H1 (cell line): ENCODE results near the gene KCNH5. TPM values are rescaled to one million over a fixed set of nuclear protein-coding genes. Genes with fewer than 3 reads are reported as not detected.

Experiments
- CTCF ChIA-PET: fragments of 300-600 bp; sonication (Branson Sonifier 250); formaldehyde crosslinking; loops from one replicate; lab custom pipeline; 2021; ENCODE audit not compliant: partially characterized antibody; lab: Charles Lee
- POLR2A ChIA-PET: fragments of 300-600 bp; sonication (Branson Sonifier 250); formaldehyde crosslinking; loops from one replicate; lab custom pipeline; 2021; ENCODE audit warnings: inconsistent platforms; ENCODE audit not compliant: partially characterized antibody; lab: Charles Lee
- DNase-seq, 2 experiments: peaks; one replicate each; pipeline versions ENCODE4 v3.0.0 to v3.0.0-alpha.2; 2010 to 2022; ENCODE audit warnings: low spot score in 2 of 2, low read depth in 1 of 2, mixed read lengths in 1 of 2
- FAIRE-seq: peaks from 2 replicates; lab custom pipeline; 2011; peaks lifted over from hg19 to GRCh38; lab: Jason Lieb, UNC
- H2AFZ ChIP-seq: 2 replicates; pipeline ENCODE4 v1.8.1; 2012; ENCODE audit warnings: low read length, inconsistent platforms
- H2AK5ac ChIP-seq: 2 replicates; pipeline ENCODE4 v1.6.1; 2013; ENCODE audit warnings: low read depth, low read length
- H2BK120ac ChIP-seq: replicated peaks from 2 replicates; pipeline ENCODE3; 2013; ENCODE audit warnings: low read depth, low read length, inconsistent platforms
- H2BK12ac ChIP-seq: 2 replicates; pipeline ENCODE4 v1.6.1; 2013; ENCODE audit warnings: low read depth, low read length
- H2BK15ac ChIP-seq: 2 replicates; pipeline ENCODE4 v1.6.1; 2013; ENCODE audit warnings: low read length
- H2BK20ac ChIP-seq: 2 replicates; pipeline ENCODE4 v1.6.1; 2013; ENCODE audit warnings: low read length
- H2BK5ac ChIP-seq: 2 replicates; pipeline ENCODE4 v1.6.1; 2013; ENCODE audit warnings: low read depth, low read length
- H3K14ac ChIP-seq: 2 replicates; pipeline ENCODE4 v1.6.1; 2013; ENCODE audit warnings: inconsistent platforms; ENCODE audit not compliant: insufficient read length
- H3K18ac ChIP-seq: 2 replicates; pipeline ENCODE4 v1.6.1; 2013; ENCODE audit warnings: low read length; ENCODE audit errors: extremely low read depth
- H3K23ac ChIP-seq: 2 replicates; pipeline ENCODE4 v1.6.1; 2013; ENCODE audit warnings: inconsistent platforms; ENCODE audit not compliant: insufficient read length
- H3K23me2 ChIP-seq: 2 replicates; pipeline ENCODE4 v1.6.1; 2013; ENCODE audit warnings: low read depth, low read length
- H3K27ac ChIP-seq: 2 replicates; pipeline ENCODE4 v1.6.1; 2011; ENCODE audit warnings: low read depth, low read length, inconsistent platforms
- H3K27me3 ChIP-seq, 4 experiments: replicated peaks in 1 of 4; 1 replicate in 1 of 4; 2 replicates in 3 of 4; pipeline versions ENCODE4 v1.6.1 to v1.8.1; 2011 to 2013; ENCODE audit warnings: low read length in 3 of 4, mild to moderate bottlenecking in 3 of 4, inconsistent platforms in 2 of 4, mixed read lengths in 2 of 4, moderate library complexity in 1 of 4; ENCODE audit not compliant: control insufficient read depth in 3 of 4, insufficient read depth in 3 of 4; ENCODE audit errors: extremely low read depth in 1 of 4
- H3K36me3 ChIP-seq, 4 experiments: 2 replicates each; pipeline versions ENCODE4 v1.6.1 to v1.8.1; 2011 to 2013; ENCODE audit warnings: mild to moderate bottlenecking in 4 of 4, low read length in 3 of 4, moderate library complexity in 2 of 4, control low read depth in 1 of 4, inconsistent platforms in 1 of 4; ENCODE audit not compliant: insufficient read depth in 4 of 4, control insufficient read depth in 2 of 4
- H3K4ac ChIP-seq: replicated peaks from 2 replicates; pipeline ENCODE3; 2013; ENCODE audit warnings: low read length, low read depth, mixed read lengths, inconsistent platforms; ENCODE audit not compliant: insufficient read length
- H3K4me1 ChIP-seq, 4 experiments: replicated peaks in 1 of 4; 1 replicate in 1 of 4; 2 replicates in 3 of 4; pipeline versions ENCODE4 v1.6.1 to v1.8.1; 2011 to 2013; ENCODE audit warnings: low read length in 3 of 4, inconsistent platforms in 2 of 4, mixed read lengths in 1 of 4; ENCODE audit not compliant: insufficient read depth in 4 of 4, control insufficient read depth in 3 of 4
- H3K4me2 ChIP-seq, 2 experiments: 2 replicates each; pipeline versions ENCODE4 v1.6.1 to v1.8.1; 2011 to 2013; ENCODE audit warnings: low read depth in 2 of 2, low read length in 2 of 2, control low read depth in 1 of 2, inconsistent platforms in 1 of 2, mild to moderate bottlenecking in 1 of 2; ENCODE audit not compliant: insufficient read depth in 1 of 2
- H3K4me3 ChIP-seq, 4 experiments: fragments of 200-600, 300-600 bp in 1 of 4; sonication (generic), shearing (Covaris generic), sonication (Bioruptor Twin) in 1 of 4; 2 replicates each; pipeline versions ENCODE4 v1.5.1 to v1.8.1; 2011 to 2016; ENCODE audit warnings: low read length in 4 of 4, low read depth in 3 of 4, control low read depth in 2 of 4, inconsistent platforms in 2 of 4, mild to moderate bottlenecking in 2 of 4, mixed read lengths in 1 of 4, moderate library complexity in 1 of 4; ENCODE audit not compliant: insufficient read depth in 2 of 4; ENCODE audit errors: extremely low read depth in 1 of 4
- H3K56ac ChIP-seq: replicated peaks from 2 replicates; pipeline ENCODE3; 2013; ENCODE audit warnings: low read depth, mild to moderate bottlenecking, mixed read lengths, low read length, inconsistent platforms; ENCODE audit not compliant: insufficient read length
- H3K79me1 ChIP-seq: 2 replicates; pipeline ENCODE4 v1.6.1; 2013; ENCODE audit warnings: low read depth, low read length, control low read depth
- H3K79me2 ChIP-seq, 2 experiments: 2 replicates each; pipeline versions ENCODE4 v1.6.1 to v1.8.1; 2012 to 2013; ENCODE audit warnings: low read length in 2 of 2, mild to moderate bottlenecking in 2 of 2, inconsistent platforms in 1 of 2; ENCODE audit not compliant: insufficient read depth in 2 of 2, control insufficient read depth in 1 of 2
- H3K9ac ChIP-seq, 4 experiments: replicated peaks in 1 of 4; 1 replicate in 1 of 4; 2 replicates in 3 of 4; pipeline versions ENCODE4 v1.6.1 to v1.8.1; 2011 to 2013; ENCODE audit warnings: low read depth in 3 of 4, low read length in 3 of 4, control low read depth in 2 of 4, mild to moderate bottlenecking in 2 of 4, moderate library complexity in 2 of 4, inconsistent platforms in 1 of 4; ENCODE audit errors: extremely low read depth in 1 of 4
- H3K9me3 ChIP-seq, 2 experiments: 2 replicates each; pipeline versions ENCODE4 v1.6.1 to v1.8.1; 2012 to 2013; ENCODE audit warnings: mild to moderate bottlenecking in 2 of 2, moderate library complexity in 2 of 2, control low read depth in 1 of 2, inconsistent platforms in 1 of 2, low read depth in 1 of 2, low read length in 1 of 2, mixed read lengths in 1 of 2; ENCODE audit not compliant: insufficient read depth in 2 of 2
- H4K20me1 ChIP-seq, 2 experiments: replicated peaks in 1 of 2; 2 replicates each; pipeline versions ENCODE3 to v1.8.1; 2011 to 2013; ENCODE audit warnings: inconsistent platforms in 2 of 2, low read length in 2 of 2, mild to moderate bottlenecking in 1 of 2; ENCODE audit not compliant: insufficient read depth in 2 of 2, control insufficient read depth in 1 of 2
- H4K5ac ChIP-seq: 2 replicates; pipeline ENCODE4 v1.6.1; 2013; ENCODE audit warnings: low read length, low read depth, mixed read lengths, inconsistent platforms; ENCODE audit not compliant: insufficient read length
- H4K8ac ChIP-seq: 2 replicates; pipeline ENCODE4 v1.8.0; 2013; ENCODE audit warnings: mild to moderate bottlenecking, moderate library complexity, low read length, inconsistent platforms; ENCODE audit not compliant: insufficient read depth; ENCODE audit errors: extremely low read depth
- H4K91ac ChIP-seq: replicated peaks from 2 replicates; pipeline ENCODE3; 2013; ENCODE audit warnings: low read length, mixed read lengths, inconsistent platforms; ENCODE audit not compliant: insufficient read length
- E2F6 ChIP-seq: IDR thresholded peaks from 2 replicates; pipeline ENCODE4 v1.6.1; 2012; ENCODE audit warnings: inconsistent platforms
- HDAC2 ChIP-seq, 2 experiments: fragments of 300-600 bp in 1 of 2; sonication (generic) in 1 of 2; IDR thresholded peaks; 2 replicates each; pipeline ENCODE4 v1.6.1; 2011 to 2012; ENCODE audit warnings: low read depth in 2 of 2, low read length in 2 of 2, mild to moderate bottlenecking in 2 of 2, moderate library complexity in 2 of 2, borderline replicate concordance in 1 of 2, inconsistent platforms in 1 of 2
- KDM1A ChIP-seq: fragments of 200-600, 300-600 bp; sonication (generic); IDR thresholded peaks from 2 replicates; pipeline ENCODE4 v1.7.1; 2016; ENCODE audit warnings: mild to moderate bottlenecking, low read length, borderline replicate concordance
- SAP30 ChIP-seq: fragments of 300-600 bp; sonication (generic); IDR thresholded peaks from 2 replicates; pipeline ENCODE4 v1.7.1; 2012; ENCODE audit warnings: low read length, moderate library complexity, mild to moderate bottlenecking, inconsistent platforms; ENCODE audit not compliant: insufficient read depth, insufficient replicate concordance
- SP4 ChIP-seq: IDR thresholded peaks from 2 replicates; pipeline ENCODE4 v1.6.1; 2012; ENCODE audit warnings: low read length, inconsistent platforms
- WGBS, 2 experiments: shearing (Covaris generic) in 1 of 2; methylation state at CpG; one replicate each; pipeline versions ENCODE4 v1.1.6 to v1.1.7; 2013 to 2015; ENCODE audit warnings: low lambda C conversion rate in 2 of 2, mixed read lengths in 2 of 2, inconsistent platforms in 1 of 2, low coverage in 1 of 2, missing lambda C conversion rate in 1 of 2; ENCODE audit not compliant: insufficient replicate concordance in 2 of 2, insufficient coverage in 1 of 2, insufficient read length in 1 of 2; ENCODE audit errors: extremely low coverage in 1 of 2, missing lambda C conversion rate in 1 of 2; 5-methylcytosine and 5-hydroxymethylcytosine counted together
- polyA plus RNA-seq, 7 experiments: library from polyadenylated mRNA; depleted of rRNA in 3 of 7; stranded (reverse) in 5 of 7; unstranded in 2 of 7; fragments of >200 nt in 5 of 7; fragments of 200-250 nt in 2 of 7; gene quantifications; 1 replicate in 5 of 7; 2 replicates in 1 of 7; 4 replicates in 1 of 7; pipeline versions ENCODE4 v1.2.1 to v1.2.3, GENCODE V29; 2011 to 2013; ENCODE audit warnings: missing spikeins in 2 of 7, mixed read lengths in 2 of 7
- total RNA-seq: library from RNA; stranded (reverse); fragmentation: NEBNext Ultra II Directional; extraction: Animal tissue kit (Norgen Biotek cat#: 25700); gene quantifications from 2 replicates; pipeline ENCODE4 v1.2.1, GENCODE V29; 2021

The KCNH5 gene
- total and polyA plus RNA-seq, 2 of the 8 experiments (the other 6 are each of a cell fraction or from before 2014, with no cell fraction given): 0.24 to 0.50 TPM

GRCh38 chr14:62687818-62688217 is 357.4 kb downstream of the KCNH5 start:
- POLR2A ChIA-PET: no interaction called here
- no peak overlapping the region for H3K18ac ChIP-seq
- peaks cover 0 to 1% (median 0%) of the 10 kb centered on the region in 4 experiments; a peak in 1 of 7 replicates for H3K27me3 ChIP-seq
- H3K4me1 ChIP-seq: no peaks in the 10 kb centered on the region
- H4K91ac ChIP-seq: no peak overlapping the region
- no peak overlapping the region for H2BK20ac ChIP-seq
- no peak overlapping the region for H3K56ac ChIP-seq
- CTCF ChIA-PET: interaction anchor here (0.7 kb wide), 1 partner anchor 306 kb away, joined by 3 read pairs; no protein-coding TSS in a partner anchor
- no peak overlapping the region for H2BK120ac ChIP-seq
- H4K5ac ChIP-seq: no peak overlapping the region
- 96% methylated on average over 2 of the region's 2 CpGs; no CpG with 5 or more reads in 1 of the 2 experiments for WGBS, 2 experiments
- DNase-seq (no peak), FAIRE-seq (no peak)
- H3K4me3 ChIP-seq: no peak overlapping the region
- H3K9me3 ChIP-seq: peaks cover 6 to 8% of the 10 kb centered on the region in 2 experiments; a peak in 3 of 4 replicates
- no peak overlapping the region for H2BK15ac ChIP-seq
- H3K79me2 ChIP-seq: no peaks in the 10 kb centered on the region
- H4K8ac ChIP-seq: no peak overlapping the region
- no peak overlapping the region for H3K27ac ChIP-seq
- H3K23ac ChIP-seq: no peak overlapping the region
- no peak overlapping the region for H2BK5ac ChIP-seq
- H3K23me2 ChIP-seq: no peaks in the 10 kb centered on the region
- H2BK12ac ChIP-seq: no peak overlapping the region
- peak in 1 of 2 experiments; percentile 47; a peak in 1 of 4 replicates for TF ChIP-seq HDAC2 (IDR thresholded peaks at IDR 0.05; ENCODE audit: borderline replicate concordance in 1 of 2, low read depth in 2 of 2, low read length in 2 of 2)
- TF ChIP-seq SP4: no peak
- TF ChIP-seq SAP30: no peak
- TF ChIP-seq E2F6: no peak
- TF ChIP-seq KDM1A: peak; percentile 81; the same call in 1 of the 2 replicates
- no peaks in the 10 kb centered on the region for H3K79me1 ChIP-seq
- H3K14ac ChIP-seq: no peak overlapping the region
- no peak overlapping the region for H3K4me2 ChIP-seq
- H2AK5ac ChIP-seq: no peak overlapping the region
- H2AFZ ChIP-seq: no peak overlapping the region
- no peaks in the 10 kb centered on the region for H3K36me3 ChIP-seq
- no peaks in the 10 kb centered on the region for H4K20me1 ChIP-seq
- no peak overlapping the region for H3K9ac ChIP-seq
- no peak overlapping the region for H3K4ac ChIP-seq
